MCF 10A (cell line): ENCODE results near the gene TMEM217. TPM values are rescaled to one million over a fixed set of nuclear protein-coding genes. Genes with fewer than 3 reads are reported as not detected.

Source experiments
- BruUV-seq: library from RNA; stranded (reverse); fragments of 400-500 nt; replicated peaks from 2 replicates; lab custom pipeline; 2021; lab: Mats Ljungman, UMichigan
- CTCF ChIA-PET: fragments of 300-600 bp; sonication (Branson Sonifier 250); formaldehyde crosslinking; extraction: SDS; loops from one replicate; lab custom pipeline; 2021; ENCODE audit warnings: antibody characterized with exemption, inconsistent platforms; lab: Yijun Ruan, JAX
- POLR2A ChIA-PET: fragments of 300-600, 350-650 bp; sonication (Branson Sonifier 250); formaldehyde crosslinking; extraction: SDS; loops from one replicate; lab custom pipeline; 2020; ENCODE audit warnings: antibody characterized with exemption, inconsistent platforms; lab: Yijun Ruan, JAX
- DNase-seq: peaks from one replicate; pipeline ENCODE4 v3.0.0-alpha.2; 2018; ENCODE audit not compliant: unreplicated experiment
- H3K27ac Mint-ChIP-seq: one replicate; pipeline ENCODE4 v1.8.0; 2022; ENCODE audit warnings: mild to moderate bottlenecking, low read depth, mixed read lengths; ENCODE audit not compliant: unreplicated experiment
- H3K27me3 Mint-ChIP-seq: one replicate; pipeline ENCODE4 v1.8.0; 2022; ENCODE audit warnings: mixed read lengths; ENCODE audit not compliant: insufficient read depth, unreplicated experiment
- H3K36me3 Mint-ChIP-seq: one replicate; pipeline ENCODE4 v1.8.0; 2022; ENCODE audit warnings: mild to moderate bottlenecking, moderate library complexity, mixed read lengths; ENCODE audit not compliant: insufficient read depth, unreplicated experiment
- H3K4me1 Mint-ChIP-seq: one replicate; pipeline ENCODE4 v1.8.0; 2022; ENCODE audit warnings: mixed read lengths; ENCODE audit not compliant: insufficient read depth, unreplicated experiment
- H3K4me3 Mint-ChIP-seq: one replicate; pipeline ENCODE4 v1.8.0; 2022; ENCODE audit warnings: mild to moderate bottlenecking, moderate library complexity, mixed read lengths; ENCODE audit not compliant: unreplicated experiment
- H3K9me3 Mint-ChIP-seq: one replicate; pipeline ENCODE4 v1.8.0; 2022; ENCODE audit warnings: mixed read lengths; ENCODE audit not compliant: unreplicated experiment
- intact Hi-C: fragments of 100-400 bp; cut with micrococcal nuclease; formaldehyde crosslinking; loops from 2 replicates; pipeline ENCODE4 v1.14.1; 2022
- total RNA-seq: library from RNA; stranded (reverse); gene quantifications from 2 replicates; pipeline ENCODE4 v1.2.3, GENCODE V29; 2022
- TF ChIP-seq, protein P1 (sequence below): fragments of 200-600 bp; IDR thresholded peaks from one replicate; pipeline ENCODE4 v1.8.0; 2022; ENCODE audit warnings: antibody characterized with exemption, mild to moderate bottlenecking; ENCODE audit not compliant: unreplicated experiment

Gene TMEM217
- total RNA-seq, 1 experiment from 2014 or later = 3.2 TPM

DNA sequence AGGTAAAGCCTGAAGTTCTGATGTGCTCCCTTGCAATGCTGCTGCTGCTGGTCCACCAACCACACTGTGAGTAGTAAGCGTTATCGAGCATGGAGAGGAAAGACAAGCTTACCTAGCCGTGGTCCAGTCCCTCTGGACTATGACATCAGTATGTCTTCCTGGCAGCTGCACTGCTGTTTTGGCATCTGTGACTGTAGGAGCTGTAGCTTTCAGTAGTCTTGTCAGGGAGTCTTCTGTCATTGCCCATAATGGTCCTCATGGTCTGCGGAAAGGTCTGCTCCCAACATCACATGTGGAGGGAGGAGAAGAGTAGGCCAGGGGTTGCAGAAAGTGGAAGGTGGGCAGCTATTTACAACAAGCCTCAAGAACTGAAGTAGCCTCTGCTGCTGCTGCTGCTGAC lies 26.8 kb upstream of the TMEM217 start:
- no peak for DNase-seq
- Mint-ChIP-seq H3K36me3 (peaks cover 79% of the 10 kb centered on the region), H3K9me3 (no peaks in the 10 kb centered on the region), H3K4me3 (no peak overlapping the region), H3K27ac (no peak overlapping the region), H3K27me3 (no peaks in the 10 kb centered on the region), H3K4me1 (peaks cover 2% of the 10 kb centered on the region)
- ChIA-PET CTCF (no interaction called here), POLR2A (no interaction called here)
- intact Hi-C loops = no loop called here
- BruUV-seq = no TSS peak
- TF ChIP-seq, protein P1, sequence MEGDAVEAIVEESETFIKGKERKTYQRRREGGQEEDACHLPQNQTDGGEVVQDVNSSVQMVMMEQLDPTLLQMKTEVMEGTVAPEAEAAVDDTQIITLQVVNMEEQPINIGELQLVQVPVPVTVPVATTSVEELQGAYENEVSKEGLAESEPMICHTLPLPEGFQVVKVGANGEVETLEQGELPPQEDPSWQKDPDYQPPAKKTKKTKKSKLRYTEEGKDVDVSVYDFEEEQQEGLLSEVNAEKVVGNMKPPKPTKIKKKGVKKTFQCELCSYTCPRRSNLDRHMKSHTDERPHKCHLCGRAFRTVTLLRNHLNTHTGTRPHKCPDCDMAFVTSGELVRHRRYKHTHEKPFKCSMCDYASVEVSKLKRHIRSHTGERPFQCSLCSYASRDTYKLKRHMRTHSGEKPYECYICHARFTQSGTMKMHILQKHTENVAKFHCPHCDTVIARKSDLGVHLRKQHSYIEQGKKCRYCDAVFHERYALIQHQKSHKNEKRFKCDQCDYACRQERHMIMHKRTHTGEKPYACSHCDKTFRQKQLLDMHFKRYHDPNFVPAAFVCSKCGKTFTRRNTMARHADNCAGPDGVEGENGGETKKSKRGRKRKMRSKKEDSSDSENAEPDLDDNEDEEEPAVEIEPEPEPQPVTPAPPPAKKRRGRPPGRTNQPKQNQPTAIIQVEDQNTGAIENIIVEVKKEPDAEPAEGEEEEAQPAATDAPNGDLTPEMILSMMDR = no peak

DNA sequence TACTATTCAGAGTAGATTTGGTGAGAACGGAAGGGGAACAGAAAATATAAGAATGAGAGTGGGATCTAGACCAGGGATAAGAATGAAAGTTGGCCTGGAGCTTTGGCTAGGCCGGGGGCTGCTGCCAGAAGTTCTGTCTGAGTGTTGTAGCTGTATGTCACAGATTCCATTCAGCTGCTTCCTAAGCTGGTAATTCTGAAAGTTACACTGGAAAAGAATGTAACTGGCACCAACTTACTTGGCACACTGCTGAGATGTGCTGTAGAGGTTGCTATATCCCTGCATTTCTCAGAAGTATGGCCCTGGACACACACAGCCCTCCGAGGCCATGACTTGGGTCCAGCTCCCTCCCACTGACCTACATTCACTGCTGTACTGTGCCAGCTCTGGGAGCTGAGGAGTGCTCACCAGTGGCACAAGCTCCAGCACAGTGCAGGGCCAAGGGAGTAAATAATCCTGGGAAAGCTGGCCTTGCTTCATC lies 25.8 kb upstream of the TMEM217 start:
- Mint-ChIP-seq H3K9me3 (no peaks in the 10 kb centered on the region), H3K36me3 (peaks cover 74% of the 10 kb centered on the region), H3K27ac (no peak overlapping the region), H3K4me3 (no peak overlapping the region), H3K27me3 (no peaks in the 10 kb centered on the region), H3K4me1 (peaks cover 6% of the 10 kb centered on the region)
- no peak for DNase-seq
- TF ChIP-seq, protein P1 = no peak
- POLR2A ChIA-PET = no interaction called here
- intact Hi-C loops = no loop called here
- CTCF ChIA-PET = interaction anchor here (0.7 kb wide), 1 partner anchor 242 kb away, joined by 3 read pairs; no protein-coding TSS in a partner anchor
- BruUV-seq = no TSS peak

DNA sequence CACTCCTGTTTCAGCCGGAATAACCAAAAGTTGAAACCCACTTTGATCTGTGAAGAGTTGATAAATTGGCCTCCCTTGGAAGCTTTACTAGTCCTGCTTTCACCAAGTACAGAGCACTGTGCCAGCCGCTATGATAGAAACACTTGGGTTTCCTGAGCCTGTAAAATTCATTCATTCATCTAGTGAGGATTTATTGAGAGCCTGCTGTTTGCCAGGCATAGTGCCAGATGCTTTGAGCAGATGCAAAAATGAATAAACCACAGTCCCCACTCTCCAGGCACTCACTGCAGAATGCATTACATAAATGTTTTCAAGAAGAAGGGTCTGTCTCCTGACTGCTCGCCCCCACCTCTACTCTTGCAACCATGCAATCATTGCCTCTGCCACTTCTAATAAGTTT lies 25.3 kb upstream of the TMEM217 start:
- BruUV-seq = no TSS peak
- Mint-ChIP-seq H3K27ac (no peak overlapping the region), H3K4me1 (peaks cover 6% of the 10 kb centered on the region), H3K4me3 (no peak overlapping the region), H3K36me3 (peaks cover 72% of the 10 kb centered on the region), H3K9me3 (no peaks in the 10 kb centered on the region), H3K27me3 (no peaks in the 10 kb centered on the region)
- intact Hi-C loops = no loop called here
- CTCF ChIA-PET = interaction anchor here (0.7 kb wide), 1 partner anchor 242 kb away, joined by 3 read pairs; no protein-coding TSS in a partner anchor
- TF ChIP-seq, protein P1 = no peak
- POLR2A ChIA-PET = no interaction called here
- DNase-seq = no peak

DNA sequence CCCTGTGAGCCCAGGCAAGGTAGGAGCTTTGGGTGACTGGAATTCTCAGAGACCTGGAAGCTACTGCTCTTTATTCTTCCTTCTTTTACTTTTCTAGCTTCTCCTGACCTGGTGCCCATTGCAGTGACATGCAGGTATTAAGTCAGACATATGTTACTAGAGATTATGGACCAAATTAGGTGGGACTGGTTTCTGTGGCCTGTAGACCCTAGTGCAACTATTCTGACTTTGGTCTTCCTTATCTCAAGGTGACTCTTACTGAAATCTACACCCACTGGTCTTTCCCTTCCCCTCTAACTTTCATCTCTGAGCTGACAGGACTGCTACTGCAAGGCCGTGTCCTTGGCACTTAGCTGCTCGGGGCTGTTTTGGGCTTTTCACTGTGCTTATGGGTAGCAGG lies 24.4 kb upstream of the TMEM217 start:
- BruUV-seq = no TSS peak
- H3K27me3 Mint-ChIP-seq = no peaks in the 10 kb centered on the region
- peaks cover 6% of the 10 kb centered on the region for H3K4me1 Mint-ChIP-seq
- intact Hi-C loops = no loop called here
- H3K4me3 Mint-ChIP-seq = no peak overlapping the region
- POLR2A ChIA-PET = no interaction called here
- TF ChIP-seq, protein P1 = no peak
- DNase-seq = no peak
- peaks cover 63% of the 10 kb centered on the region for H3K36me3 Mint-ChIP-seq
- no peaks in the 10 kb centered on the region for H3K9me3 Mint-ChIP-seq
- no peak overlapping the region for H3K27ac Mint-ChIP-seq
- CTCF ChIA-PET = no interaction called here
